DOHH2 (cell line): ENCODE results near the gene TUBB.

ENCODE experiments used
- CTCF ChIP-seq: fragments of 200-600 bp; sonication (generic); IDR thresholded peaks from one replicate; pipeline ENCODE4 v1.5.1; 2014; ENCODE audit warnings: antibody characterized with exemption, mild to moderate bottlenecking, low read depth, low read length; ENCODE audit not compliant: poor library complexity, severe bottlenecking
- EZH2phosphoT487 ChIP-seq: fragments of 200-600 bp; sonication (generic); IDR thresholded peaks from 2 replicates; pipeline ENCODE4 v1.6.1; 2017; ENCODE audit warnings: borderline replicate concordance, mild to moderate bottlenecking, antibody characterized with exemption, low read length, moderate library complexity, mixed read lengths

- TF ChIP-seq CTCF (no peak), EZH2phosphoT487 (no peak)
These were observed 16.3 kb upstream of the TUBB start for GRCh38 chr6:30703821-30704220.
